OCI-LY7 (cell line): ENCODE data around the gene TMPRSS6. TPM values are rescaled to one million over a fixed set of nuclear protein-coding genes. Genes with fewer than 3 reads are reported as not detected.

Source experiments
- BruUV-seq: library from RNA; stranded (reverse); fragments of 400-500 nt; replicated peaks from 2 replicates; lab custom pipeline; 2021; lab: Mats Ljungman, UMichigan
- CTCF ChIA-PET: fragments of 300-600 bp; sonication (Branson Sonifier 250); formaldehyde crosslinking; loops from one replicate; lab custom pipeline; 2022; ENCODE audit warnings: antibody characterized with exemption; ENCODE audit not compliant: unreplicated experiment; lab: Charles Lee
- POLR2A ChIA-PET: fragments of 300-600 bp; sonication (Branson Sonifier 250); formaldehyde crosslinking; loops from one replicate; lab custom pipeline; 2022; ENCODE audit warnings: antibody characterized with exemption; lab: Charles Lee
- DNase-seq: peaks from one replicate; pipeline ENCODE4 v3.0.0-alpha.2; 2015; ENCODE audit warnings: low spot score
- H2AFZ ChIP-seq: fragments of 200-600 bp; sonication (generic), shearing (Covaris generic); 2 replicates; pipeline ENCODE4 v1.6.1; 2014; ENCODE audit warnings: mild to moderate bottlenecking, antibody characterized with exemption, low read length, moderate library complexity
- H3K27ac ChIP-seq: fragments of 200-600 bp; sonication (generic); 2 replicates; pipeline ENCODE4 v1.5.1; 2014; ENCODE audit warnings: mixed run types, low read depth, mild to moderate bottlenecking, moderate library complexity, low read length, inconsistent platforms; ENCODE audit not compliant: poor library complexity, severe bottlenecking
- H3K36me3 ChIP-seq: fragments of 200-600 bp; sonication (generic); 2 replicates; pipeline ENCODE4 v1.6.1; 2014; ENCODE audit warnings: mild to moderate bottlenecking, antibody characterized with exemption, low read length, moderate library complexity, mixed read lengths; ENCODE audit not compliant: insufficient read depth
- H3K4me1 ChIP-seq: fragments of 200-600 bp; sonication (generic); 2 replicates; pipeline ENCODE4 v1.5.1; 2014; ENCODE audit warnings: mild to moderate bottlenecking, low read length; ENCODE audit not compliant: insufficient read depth, poor library complexity, severe bottlenecking
- H3K4me2 ChIP-seq: fragments of 200-600 bp; sonication (generic); 2 replicates; pipeline ENCODE4 v1.6.1; 2014; ENCODE audit warnings: mild to moderate bottlenecking, low read length
- H3K4me3 ChIP-seq: fragments of 200-600 bp; sonication (generic); 2 replicates; pipeline ENCODE4 v1.5.1; 2014; ENCODE audit warnings: mild to moderate bottlenecking, low read depth, low read length; ENCODE audit not compliant: poor library complexity, severe bottlenecking
- H3K79me2 ChIP-seq: fragments of 200-600 bp; sonication (generic); 2 replicates; pipeline ENCODE4 v1.6.1; 2016; ENCODE audit warnings: low read depth, mild to moderate bottlenecking, low read length, moderate library complexity, mixed read lengths; ENCODE audit not compliant: insufficient read depth
- H3K9me2 ChIP-seq: fragments of 200-600 bp; sonication (generic); 2 replicates; pipeline ENCODE4 v1.6.1; 2016; ENCODE audit warnings: mild to moderate bottlenecking, low read length, mixed read lengths; ENCODE audit not compliant: insufficient read depth
- H3K9me3 ChIP-seq: fragments of 200-600 bp; sonication (generic); 2 replicates; pipeline ENCODE4 v1.6.1; 2014; ENCODE audit warnings: mild to moderate bottlenecking, mixed run types, low read length, mixed read lengths
- H4K20me1 ChIP-seq: fragments of 200-600 bp; sonication (generic); 2 replicates; pipeline ENCODE4 v1.6.1; 2014; ENCODE audit warnings: mild to moderate bottlenecking, antibody characterized with exemption, low read length, moderate library complexity, mixed read lengths; ENCODE audit not compliant: insufficient read depth
- EZH2phosphoT487 ChIP-seq: fragments of 200-600 bp; sonication (generic); IDR thresholded peaks from 2 replicates; pipeline ENCODE4 v1.6.1; 2018; ENCODE audit warnings: low read depth, borderline replicate concordance, mild to moderate bottlenecking, mixed run types, antibody characterized with exemption, low read length, moderate library complexity, mixed read lengths
- intact Hi-C: fragments of 100-400 bp; cut with micrococcal nuclease; formaldehyde crosslinking; loops from one replicate; pipeline ENCODE4 v1.10.0; 2022; ENCODE audit not compliant: unreplicated experiment
- total RNA-seq, 2 experiments: library from RNA; depleted of rRNA in 1 of 2; stranded (reverse); fragments of >200 nt in 1 of 2; shearing (Covaris generic) in 1 of 2; gene quantifications; 2 replicates each; pipeline ENCODE4 v1.2.3, GENCODE V29; 2014 to 2022
- TF ChIP-seq, protein P1 (sequence below): fragments of 200-600 bp; sonication (generic); conservative IDR thresholded peaks from 2 replicates; pipeline ENCODE4 v1.5.1; 2014; ENCODE audit warnings: mild to moderate bottlenecking, antibody characterized with exemption, low read length, moderate library complexity, mixed read lengths

TMPRSS6 gene
- total RNA-seq, 2 experiments from 2014 or later, result not detected

DNA sequence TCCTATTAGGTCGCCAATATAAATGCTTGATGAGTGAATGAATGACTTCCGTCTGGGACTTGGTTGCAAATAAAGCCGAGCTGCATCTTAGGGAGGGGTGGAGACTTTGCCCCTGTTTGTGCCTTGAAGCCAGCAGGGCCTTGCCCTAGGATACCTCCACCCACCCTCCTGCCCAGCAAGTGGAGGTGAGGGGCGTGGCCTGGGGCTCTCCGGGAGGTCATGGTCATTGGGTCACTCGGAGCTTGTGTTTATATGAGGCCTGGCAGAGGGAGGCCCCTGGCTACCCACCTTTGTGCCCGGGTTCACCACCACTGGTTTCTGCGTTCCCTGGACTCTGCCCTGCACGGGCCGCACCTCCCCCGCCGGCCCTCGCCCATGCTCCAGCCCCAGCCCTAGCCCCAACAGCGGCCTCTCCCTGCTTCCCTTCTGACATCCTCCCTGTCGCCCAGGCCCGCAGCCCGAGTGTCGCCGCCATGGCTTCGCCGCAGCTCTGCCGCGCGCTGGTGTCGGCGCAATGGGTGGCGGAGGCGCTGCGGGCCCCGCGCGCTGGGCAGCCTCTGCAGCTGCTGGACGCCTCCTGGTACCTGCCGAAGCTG, 85.7 kb downstream of the TMPRSS6 start:
- CTCF ChIA-PET, result no interaction called here
- BruUV-seq, result no TSS peak
- no peak overlapping the region for H2AFZ ChIP-seq

DNA sequence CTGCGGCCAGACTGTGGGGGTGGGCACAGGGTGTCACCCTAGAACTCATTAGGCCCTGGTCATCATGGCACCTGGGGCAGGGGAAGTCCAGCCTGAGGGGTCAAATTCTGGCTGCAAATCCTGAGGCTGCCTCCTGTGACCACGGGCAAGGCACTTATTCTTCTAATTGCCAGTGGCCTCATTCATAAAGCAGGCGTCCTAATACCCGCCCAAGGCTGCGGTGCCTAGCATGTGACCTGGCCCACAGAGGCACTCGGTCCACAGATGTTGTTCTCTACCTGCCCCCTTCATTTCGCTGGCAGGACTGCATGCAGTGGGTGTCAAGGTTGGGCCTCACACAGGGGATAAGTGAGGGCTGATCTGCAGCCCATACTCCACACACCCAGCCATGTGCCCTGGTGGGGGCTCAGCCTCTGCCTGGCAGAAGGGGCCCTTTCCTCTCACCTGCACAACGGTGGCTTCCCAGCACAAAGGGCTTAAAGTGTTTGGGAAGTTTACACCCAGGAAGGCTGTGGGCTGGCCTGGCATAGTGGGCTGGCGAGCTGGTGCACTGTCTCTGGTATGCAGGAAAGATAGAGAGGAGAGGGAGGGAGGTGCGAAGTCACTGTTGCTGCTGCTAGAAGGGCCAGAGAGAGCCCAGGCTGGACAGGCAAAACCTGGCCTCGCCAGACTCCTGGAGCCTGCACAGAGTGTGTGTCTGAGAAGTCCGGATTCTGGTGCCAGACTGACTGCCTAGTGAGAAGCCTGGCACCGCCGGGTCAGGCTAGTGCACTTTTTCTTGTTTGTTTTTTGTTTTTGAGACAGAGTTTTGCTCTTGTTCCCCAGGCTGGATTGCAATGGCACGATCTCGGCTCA, 86.8 kb downstream of the TMPRSS6 start:
- H3K4me1 ChIP-seq, result peaks cover 13% of the 10 kb centered on the region
- H4K20me1 ChIP-seq, result no peaks in the 10 kb centered on the region
- ChIA-PET CTCF (no interaction called here), POLR2A (interaction anchor here (0.5 kb wide), 1 partner anchor 18 kb away, joined by 3 read pairs; no protein-coding TSS in a partner anchor)
- H3K9me3 ChIP-seq, result no peaks in the 10 kb centered on the region
- H3K79me2 ChIP-seq, result peaks cover 6% of the 10 kb centered on the region; the same call in 1 of the 2 replicates
- TF ChIP-seq, protein P1, sequence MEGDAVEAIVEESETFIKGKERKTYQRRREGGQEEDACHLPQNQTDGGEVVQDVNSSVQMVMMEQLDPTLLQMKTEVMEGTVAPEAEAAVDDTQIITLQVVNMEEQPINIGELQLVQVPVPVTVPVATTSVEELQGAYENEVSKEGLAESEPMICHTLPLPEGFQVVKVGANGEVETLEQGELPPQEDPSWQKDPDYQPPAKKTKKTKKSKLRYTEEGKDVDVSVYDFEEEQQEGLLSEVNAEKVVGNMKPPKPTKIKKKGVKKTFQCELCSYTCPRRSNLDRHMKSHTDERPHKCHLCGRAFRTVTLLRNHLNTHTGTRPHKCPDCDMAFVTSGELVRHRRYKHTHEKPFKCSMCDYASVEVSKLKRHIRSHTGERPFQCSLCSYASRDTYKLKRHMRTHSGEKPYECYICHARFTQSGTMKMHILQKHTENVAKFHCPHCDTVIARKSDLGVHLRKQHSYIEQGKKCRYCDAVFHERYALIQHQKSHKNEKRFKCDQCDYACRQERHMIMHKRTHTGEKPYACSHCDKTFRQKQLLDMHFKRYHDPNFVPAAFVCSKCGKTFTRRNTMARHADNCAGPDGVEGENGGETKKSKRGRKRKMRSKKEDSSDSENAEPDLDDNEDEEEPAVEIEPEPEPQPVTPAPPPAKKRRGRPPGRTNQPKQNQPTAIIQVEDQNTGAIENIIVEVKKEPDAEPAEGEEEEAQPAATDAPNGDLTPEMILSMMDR, result no peak
- TF ChIP-seq EZH2phosphoT487, result no peak
- H2AFZ ChIP-seq, result no peak overlapping the region
- no peak overlapping the region for H3K27ac ChIP-seq
- no peak overlapping the region for H3K4me3 ChIP-seq
- no peaks in the 10 kb centered on the region for H3K9me2 ChIP-seq
- DNase-seq, result no peak
- intact Hi-C loops, result no loop called here
- no TSS peak for BruUV-seq
- no peak overlapping the region for H3K4me2 ChIP-seq
- peaks cover 7% of the 10 kb centered on the region for H3K36me3 ChIP-seq

More for the DNA sequence above, 85.7 kb downstream of the TMPRSS6 start:
- POLR2A ChIA-PET, result no interaction called here
- H3K4me1 ChIP-seq, result peaks cover 7% of the 10 kb centered on the region
- intact Hi-C loops, result no loop called here
- H3K79me2 ChIP-seq, result peaks cover 6% of the 10 kb centered on the region; the same call in 1 of the 2 replicates
- no peak overlapping the region for H3K4me3 ChIP-seq
- H3K4me2 ChIP-seq, result no peak overlapping the region
- no peaks in the 10 kb centered on the region for H4K20me1 ChIP-seq
- TF ChIP-seq, protein P1, result no peak
- no peak for TF ChIP-seq EZH2phosphoT487
- H3K36me3 ChIP-seq, result peaks cover 12% of the 10 kb centered on the region
- no peak for DNase-seq
- no peaks in the 10 kb centered on the region for H3K9me2 ChIP-seq
- H3K9me3 ChIP-seq, result no peaks in the 10 kb centered on the region
- H3K27ac ChIP-seq, result no peak overlapping the region
